ENCODE data around the gene CLCN7.

- TF ChIP-seq CTCF (IDR thresholded peaks at IDR 0.05) (no peak), POLR2A (IDR thresholded peaks at IDR 0.05) (no peak)
Observed at GRCh38 chr16:1493746-1494094, 18.9 kb upstream of the CLCN7 start.

Measured in thyroid gland (tissue), 4 donors.